WTC11 (cell line): ENCODE measurements around the gene STAT6. TPM values are rescaled to one million over a fixed set of nuclear protein-coding genes. Genes with fewer than 3 reads are reported as not detected.

Experiments
- ATAC-seq: fragments of 200-7000 bp; cut with Tn5 transposase; 2 replicates; pipeline ENCODE4 v1.10.0; 2021; ENCODE audit warnings: mild to moderate bottlenecking, moderate library complexity
- CTCF ChIA-PET: fragments of 300-600 bp; sonication (Branson Sonifier 250); formaldehyde crosslinking; loops from one replicate; lab custom pipeline; 2021; ENCODE audit warnings: antibody characterized with exemption; lab: Charles Lee
- POLR2A ChIA-PET: fragments of 350-600 bp; sonication (Branson Sonifier 250); formaldehyde crosslinking; loops from one replicate; lab custom pipeline; 2021; ENCODE audit warnings: antibody characterized with exemption; lab: Charles Lee
- DNase-seq: peaks from one replicate; pipeline ENCODE4 v3.0.0; 2021; ENCODE audit warnings: low spot score
- H3K27ac Mint-ChIP-seq: 2 replicates; pipeline ENCODE4 v1.8.0; 2021; ENCODE audit warnings: mixed read lengths
- H3K27me3 Mint-ChIP-seq: 2 replicates; pipeline ENCODE4 v1.8.0; 2021; ENCODE audit warnings: low read depth, mild to moderate bottlenecking, moderate library complexity, mixed read lengths
- H3K36me3 Mint-ChIP-seq: 2 replicates; pipeline ENCODE4 v1.8.0; 2021; ENCODE audit warnings: mixed read lengths
- H3K4me1 Mint-ChIP-seq: 2 replicates; pipeline ENCODE4 v1.8.0; 2022; ENCODE audit warnings: mixed read lengths
- H3K4me3 Mint-ChIP-seq: 2 replicates; pipeline ENCODE4 v1.8.0; 2021; ENCODE audit warnings: mild to moderate bottlenecking, moderate library complexity, mixed read lengths
- H3K9me3 Mint-ChIP-seq: 2 replicates; pipeline ENCODE4 v1.8.0; 2021; ENCODE audit warnings: mixed read lengths
- FOXP4 ChIP-seq: sonication (generic); formaldehyde crosslinking; IDR thresholded peaks from 2 replicates; pipeline ENCODE4 v1.8.0; 2022; ENCODE audit warnings: mild to moderate bottlenecking, missing genetic modification reagents
- GABPB1 ChIP-seq: sonication (generic); formaldehyde crosslinking; IDR thresholded peaks from 2 replicates; pipeline ENCODE4 v1.8.1; 2023; ENCODE audit warnings: mild to moderate bottlenecking, missing genetic modification reagents
- HMGXB4 ChIP-seq: sonication (generic); formaldehyde crosslinking; IDR thresholded peaks from 2 replicates; pipeline ENCODE4 v1.8.1; 2023; ENCODE audit warnings: mild to moderate bottlenecking, moderate library complexity, missing genetic modification reagents
- MXD4 ChIP-seq: fragments of 250-450 bp; sonication (Bioruptor Pico); IDR thresholded peaks from 2 replicates; pipeline ENCODE4 v1.8.0; 2021; ENCODE audit warnings: mild to moderate bottlenecking, moderate library complexity, borderline replicate concordance
- PRDM15 ChIP-seq: sonication (generic); formaldehyde crosslinking; IDR thresholded peaks from 2 replicates; pipeline ENCODE4 v1.8.0; 2022; ENCODE audit warnings: missing genetic modification reagents
- SP1 ChIP-seq: sonication (generic); formaldehyde crosslinking; conservative IDR thresholded peaks from 2 replicates; pipeline ENCODE4 v1.8.1; 2022; ENCODE audit warnings: missing genetic modification reagents
- USF1 ChIP-seq: sonication (generic); formaldehyde crosslinking; IDR thresholded peaks from 2 replicates; pipeline ENCODE4 v1.8.0; 2022; ENCODE audit warnings: mild to moderate bottlenecking, missing genetic modification reagents
- ZNF232 ChIP-seq: sonication (generic); formaldehyde crosslinking; IDR thresholded peaks from 2 replicates; pipeline ENCODE4 v1.8.0; 2022; ENCODE audit warnings: mild to moderate bottlenecking, missing genetic modification reagents
- ZSCAN18 ChIP-seq: fragments of 250-450 bp; sonication (Bioruptor Pico); IDR thresholded peaks from 2 replicates; pipeline ENCODE4 v2.1.2; 2022; ENCODE audit warnings: mild to moderate bottlenecking, moderate library complexity
- total RNA-seq: library from RNA; stranded (reverse); gene quantifications from 3 replicates; pipeline ENCODE4 v1.2.3, GENCODE V29; 2021

Gene STAT6
- total RNA-seq, 1 experiment from 2014 or later, result 47.0 TPM

GRCh38 chr12:57127726-57128518, 16.8 kb upstream of the STAT6 start, which contains the start of gene LRP1 (continued):
- no peak for TF ChIP-seq HMGXB4 (CRISPR knock-in tag)
- no peak for TF ChIP-seq MXD4 (CRISPR knock-in tag)
- TF ChIP-seq SP1, result no peak; the same call in 1 of the 2 replicates
- TF ChIP-seq ZNF232 (CRISPR knock-in tag), result 0 out of 2 replicates have a peak, but pooled peaks have one; percentile 29
- TF ChIP-seq ZSCAN18, result no peak
- TF ChIP-seq PRDM15 (CRISPR knock-in tag), result no peak
- TF ChIP-seq, all 79 proteins: peak for 3

- ATAC-seq (peak; percentile 38), DNase-seq (peak; percentile 76)
- POLR2A ChIA-PET, result interaction anchor here (0.8 to 3.5 kb wide), 10 partner anchors 16 to 490 kb away, joined by 3 to 21 read pairs (median 5); partner anchors contain the start of genes NAB2, NEMP1, SHMT2 and STAT6
- H3K27me3 Mint-ChIP-seq, result peaks cover 6% of the 10 kb centered on the region
- H3K9me3 Mint-ChIP-seq, result peaks cover 15% of the 10 kb centered on the region
- H3K4me1 Mint-ChIP-seq, result peaks cover 42% of the 10 kb centered on the region
- H3K27ac Mint-ChIP-seq, result peak overlapping the region; percentile 85
- CTCF ChIA-PET, result interaction anchor here (0.5 to 5.9 kb wide), 35 partner anchors 8 to 938 kb away, joined by 3 to 112 read pairs (median 5); partner anchors contain the start of genes NEMP1, NXPH4, SHMT2 and SMARCC2
- peak overlapping the region; percentile 85 for H3K4me3 Mint-ChIP-seq
- TF ChIP-seq FOXP4 (CRISPR knock-in tag), result no peak
- TF ChIP-seq GABPB1 (CRISPR knock-in tag), result peak; percentile 13; the same call in 1 of the 2 replicates
- TF ChIP-seq USF1 (CRISPR knock-in tag), result 0 out of 2 replicates have a peak, but pooled peaks have one; percentile 28
- 0 out of 2 replicates have a peak, but pooled peaks have one; percentile 28 for TF ChIP-seq SP1
- peaks cover 2% of the 10 kb centered on the region; the same call in 1 of the 2 replicates for H3K36me3 Mint-ChIP-seq
Observed at GRCh38 chr12:57127101-57127725, 16.1 kb upstream of the STAT6 start.

GRCh38 chr12:57126561-57126960, 15.4 kb upstream of the STAT6 start:
- Mint-ChIP-seq H3K27ac (peak overlapping the region; percentile 85), H3K27me3 (peaks cover 6% of the 10 kb centered on the region), H3K9me3 (peaks cover 18% of the 10 kb centered on the region), H3K4me1 (peaks cover 36% of the 10 kb centered on the region), H3K4me3 (peak overlapping the region; percentile 85), H3K36me3 (peaks cover 2% of the 10 kb centered on the region; the same call in 1 of the 2 replicates)
- no peak for DNase-seq
- ChIA-PET CTCF (interaction anchor here (0.6 to 5.9 kb wide), 15 partner anchors 9 to 101 kb away, joined by 3 to 112 read pairs (median 7); partner anchors contain the start of gene STAT6), POLR2A (interaction anchor here (1.0 to 2.2 kb wide), 2 partner anchors 39 to 47 kb away, joined by 3 to 7 read pairs; partner anchors contain the start of gene NEMP1)
- no peak for ATAC-seq
- TF ChIP-seq FOXP4 (CRISPR knock-in tag), result no peak
